Keratinocyte (primary cell): ENCODE data around the gene SEC16B. TPM values are rescaled to one million over a fixed set of nuclear protein-coding genes. Genes with fewer than 3 reads are reported as not detected.

Experiments
- DNase-seq: peaks from one replicate; pipeline ENCODE4 v3.0.0-alpha.2; 2011; ENCODE audit warnings: low read depth, missing footprints, low spot score
- FAIRE-seq: peaks from 2 replicates; lab custom pipeline; 2011; peaks lifted over from hg19 to GRCh38; lab: Jason Lieb, UNC
- H2AFZ ChIP-seq: 2 replicates; pipeline ENCODE4 v1.6.0; 2012; ENCODE audit warnings: low read length, control low read depth, inconsistent platforms; ENCODE audit not compliant: control insufficient read depth
- H3K27ac ChIP-seq: 2 replicates; pipeline ENCODE4 v1.5.1; 2011; ENCODE audit warnings: low read length; ENCODE audit not compliant: control insufficient read depth, insufficient read depth
- H3K27me3 ChIP-seq: 3 replicates; pipeline ENCODE4 v1.6.0; 2011; ENCODE audit warnings: low read length; ENCODE audit not compliant: control insufficient read depth, insufficient read depth; ENCODE audit errors: extremely low read depth
- H3K36me3 ChIP-seq, 2 experiments: 2 replicates in 1 of 2; 3 replicates in 1 of 2; pipeline ENCODE4 v1.5.1; 2011; ENCODE audit warnings: low read length in 2 of 2, mild to moderate bottlenecking in 1 of 2; ENCODE audit not compliant: control insufficient read depth in 2 of 2, insufficient read depth in 2 of 2; ENCODE audit errors: extremely low read depth in 1 of 2
- H3K4me1 ChIP-seq: 3 replicates; pipeline ENCODE4 v1.5.1; 2011; ENCODE audit warnings: low read length; ENCODE audit not compliant: control insufficient read depth, insufficient read depth; ENCODE audit errors: extremely low read depth
- H3K4me2 ChIP-seq: 3 replicates; pipeline ENCODE4 v1.6.0; 2011; ENCODE audit warnings: low read depth, low read length; ENCODE audit not compliant: control insufficient read depth, insufficient read depth; ENCODE audit errors: extremely low read depth
- H3K4me3 ChIP-seq, 3 experiments: fragments of 200-600 bp in 1 of 3; sonication (generic) in 1 of 3; 2 replicates in 2 of 3; 3 replicates in 1 of 3; pipeline ENCODE4 v1.5.1; 2011 to 2016; ENCODE audit warnings: low read length in 3 of 3, mild to moderate bottlenecking in 3 of 3, control low read depth in 2 of 3, inconsistent platforms in 1 of 3, low read depth in 1 of 3, mixed read lengths in 1 of 3, mixed run types in 1 of 3, moderate library complexity in 1 of 3; ENCODE audit not compliant: control insufficient read depth in 2 of 3, insufficient read depth in 2 of 3; ENCODE audit errors: extremely low read depth in 1 of 3
- H3K79me2 ChIP-seq: 2 replicates; pipeline ENCODE4 v1.6.0; 2012; ENCODE audit warnings: low read length; ENCODE audit not compliant: control insufficient read depth, insufficient read depth
- H3K9ac ChIP-seq: 3 replicates; pipeline ENCODE4 v1.6.0; 2011; ENCODE audit warnings: low read length; ENCODE audit not compliant: control insufficient read depth, insufficient read depth; ENCODE audit errors: extremely low read depth
- H3K9me1 ChIP-seq: 3 replicates; pipeline ENCODE4 v1.6.0; 2011; ENCODE audit warnings: low read length; ENCODE audit not compliant: control insufficient read depth, insufficient read depth; ENCODE audit errors: extremely low read depth
- H3K9me3 ChIP-seq: 2 replicates; pipeline ENCODE4 v1.5.1; 2012; ENCODE audit warnings: low read depth, low read length; ENCODE audit not compliant: control insufficient read depth
- H4K20me1 ChIP-seq: 3 replicates; pipeline ENCODE4 v1.6.0; 2011; ENCODE audit warnings: low read length; ENCODE audit not compliant: control insufficient read depth, insufficient read depth; ENCODE audit errors: extremely low read depth
- EZH2 ChIP-seq: IDR thresholded peaks from one replicate; pipeline ENCODE4 v1.6.1; 2012; ENCODE audit warnings: inconsistent platforms, mild to moderate bottlenecking, low read length, moderate library complexity
- dilution Hi-C: fragments of 300-500 bp; cut with MboI; formaldehyde crosslinking; loops from one replicate; pipeline ENCODE4 v1.7.0; 2020; ENCODE audit warnings: low sequenced_read_pairs; ENCODE audit not compliant: extremely low pct_ligation_motif_present
- polyA plus RNA-seq, 5 experiments: library from polyadenylated mRNA; depleted of rRNA in 3 of 5; stranded (reverse) in 3 of 5; stranded (forward) in 1 of 5; unstranded in 1 of 5; fragments of >200 nt; gene quantifications; 1 replicate in 1 of 5; 2 replicates in 3 of 5; 3 replicates in 1 of 5; pipeline versions ENCODE4 v1.2.1 to v1.2.3, GENCODE V29; 2011 to 2012; ENCODE audit warnings: missing spikeins in 2 of 5, low read depth in 1 of 5, low replicate concordance in 1 of 5
- small RNA-seq, 3 experiments: library from RNA; depleted of rRNA; stranded (forward); fragments of <200 nt; gene quantifications; one replicate each; pipeline ENCODE3, GENCODE V24; 2012; ENCODE audit warnings: low read depth in 3 of 3, low replicate concordance in 1 of 3; ENCODE audit not compliant: insufficient read length in 3 of 3
- TF ChIP-seq, protein P1 (sequence below), 3 experiments: IDR thresholded peaks in 1 of 3; conservative IDR thresholded peaks in 1 of 3; optimal IDR thresholded peaks in 1 of 3; 2 replicates in 2 of 3; 3 replicates in 1 of 3; pipeline versions ENCODE3 to v1.5.1; 2011; ENCODE audit warnings: low read length in 3 of 3, mild to moderate bottlenecking in 3 of 3, moderate library complexity in 2 of 3, control low read depth in 1 of 3, inconsistent platforms in 1 of 3; ENCODE audit not compliant: insufficient read depth in 2 of 3; ENCODE audit errors: extremely low read depth in 1 of 3

Gene SEC16B
- polyA plus RNA-seq, 1 donor (not counting 4 experiments of a cell fraction or from before 2014, with no cell fraction given), result 1.2 TPM

DNA sequence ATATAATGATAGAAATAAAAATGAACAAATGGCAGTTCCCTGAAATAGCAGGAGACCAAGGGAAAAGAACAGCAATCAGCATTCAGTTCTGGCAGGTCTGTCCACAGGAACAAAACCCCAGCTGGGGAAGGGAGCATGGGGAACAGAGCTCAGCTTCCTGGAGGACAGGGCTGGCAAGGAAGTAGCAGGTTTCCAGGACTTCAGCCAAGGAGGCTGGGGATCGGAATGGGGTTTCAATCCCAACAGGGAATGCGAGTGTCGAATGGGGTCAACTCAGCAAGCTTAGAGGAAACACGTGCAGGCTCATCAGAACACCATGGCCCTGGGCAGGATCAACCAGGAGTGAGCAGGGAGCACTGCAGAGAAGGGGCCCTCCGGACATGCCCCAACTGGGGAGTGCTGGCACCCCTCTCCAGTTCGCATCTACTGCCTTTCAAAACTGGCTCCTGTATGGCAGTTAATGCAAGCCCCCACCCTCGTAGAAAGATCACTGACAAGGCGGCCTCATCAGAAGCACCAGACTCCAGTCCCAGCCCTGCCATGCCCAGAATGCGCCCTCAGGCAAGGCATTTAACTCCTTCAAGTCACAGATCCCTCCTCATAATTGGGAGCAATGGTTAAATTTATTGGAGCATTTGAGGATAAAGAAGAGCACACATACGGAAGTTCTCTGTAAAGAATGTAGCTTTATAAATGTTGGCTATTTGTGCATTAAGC is 72.4 kb downstream of the SEC16B start:
- Histone ChIP-seq H3K9me1 (no peaks in the 10 kb centered on the region), H3K4me1 (peaks cover 5% of the 10 kb centered on the region), H3K9me3 (peaks cover under 1% of the 10 kb centered on the region), H3K9ac (no peak overlapping the region), H3K27ac (no peak overlapping the region), H3K4me2 (no peak overlapping the region), H3K79me2 (no peaks in the 10 kb centered on the region), H2AFZ (no peak overlapping the region), H4K20me1 (no peaks in the 10 kb centered on the region), H3K36me3 (no peaks in the 10 kb centered on the region), H3K4me3 (no peak overlapping the region), H3K27me3 (no peaks in the 10 kb centered on the region)
- FAIRE-seq (no peak), DNase-seq (no peak)
- dilution Hi-C loops, result no loop called here
- no peak for TF ChIP-seq EZH2
- TF ChIP-seq, protein P1, sequence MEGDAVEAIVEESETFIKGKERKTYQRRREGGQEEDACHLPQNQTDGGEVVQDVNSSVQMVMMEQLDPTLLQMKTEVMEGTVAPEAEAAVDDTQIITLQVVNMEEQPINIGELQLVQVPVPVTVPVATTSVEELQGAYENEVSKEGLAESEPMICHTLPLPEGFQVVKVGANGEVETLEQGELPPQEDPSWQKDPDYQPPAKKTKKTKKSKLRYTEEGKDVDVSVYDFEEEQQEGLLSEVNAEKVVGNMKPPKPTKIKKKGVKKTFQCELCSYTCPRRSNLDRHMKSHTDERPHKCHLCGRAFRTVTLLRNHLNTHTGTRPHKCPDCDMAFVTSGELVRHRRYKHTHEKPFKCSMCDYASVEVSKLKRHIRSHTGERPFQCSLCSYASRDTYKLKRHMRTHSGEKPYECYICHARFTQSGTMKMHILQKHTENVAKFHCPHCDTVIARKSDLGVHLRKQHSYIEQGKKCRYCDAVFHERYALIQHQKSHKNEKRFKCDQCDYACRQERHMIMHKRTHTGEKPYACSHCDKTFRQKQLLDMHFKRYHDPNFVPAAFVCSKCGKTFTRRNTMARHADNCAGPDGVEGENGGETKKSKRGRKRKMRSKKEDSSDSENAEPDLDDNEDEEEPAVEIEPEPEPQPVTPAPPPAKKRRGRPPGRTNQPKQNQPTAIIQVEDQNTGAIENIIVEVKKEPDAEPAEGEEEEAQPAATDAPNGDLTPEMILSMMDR (optimal IDR thresholded peaks at IDR 0.05 in 1 of 3, IDR thresholded peaks at IDR 0.05 in 1 of 3, conservative IDR thresholded peaks at IDR 0.05 in 1 of 3; ENCODE audit: extremely low read depth in 1 of 3, insufficient read depth in 2 of 3, low read length in 3 of 3), result no peak

Small RNA genes lying within 50 kb of the gene (small RNA-seq; reads per million reads assigned to genes)
- 0 reads per million in 3 experiments for gene AL359075.1

Other genes with a start within 250 kb of the SEC16B start
- 27.2 to 36.3 TPM (median 29.1 TPM) in 3 replicates for gene RASAL2, start 124.0 kb upstream of the SEC16B start, polyA plus RNA-seq